ENCODE data around the gene CACNA1C. TPM values are rescaled to one million over a fixed set of nuclear protein-coding genes. Genes with fewer than 3 reads are reported as not detected.

Gene CACNA1C
- total RNA-seq, 2 donors from 2014 or later, result 70.0 to 127 TPM

- no peak overlapping the region for H3K27ac ChIP-seq
- H3K9me3 ChIP-seq, result no peaks in the 10 kb centered on the region
- H3K27me3 ChIP-seq (replicated peaks; ENCODE audit: insufficient read depth), result no peaks in the 10 kb centered on the region
- ATAC-seq (ENCODE audit: insufficient number of reproducible peaks, low FRiP score, low read depth) (no peak), DNase-seq (ENCODE audit: low spot score) (no peak)
- H3K4me3 ChIP-seq, result no peak overlapping the region
- peaks cover 20 to 68% of the 10 kb centered on the region in 2 donors for H3K4me1 ChIP-seq (ENCODE audit: control insufficient read depth in 1 of 2, low read depth in 2 of 2)
- H3K36me3 ChIP-seq, result no peaks in the 10 kb centered on the region
- no peak for TF ChIP-seq CTCF (IDR thresholded peaks at IDR 0.05)
These were observed 207.7 kb downstream of the CACNA1C start for GRCh38 chr12:2260441-2260840.

- Histone ChIP-seq H3K4me3 (no peak overlapping the region), H3K4me1 (ENCODE audit: control insufficient read depth in 1 of 2, low read depth in 2 of 2) (peaks cover 20 to 80% of the 10 kb centered on the region in 2 donors), H3K36me3 (no peaks in the 10 kb centered on the region), H3K9me3 (no peaks in the 10 kb centered on the region), H3K27me3 (replicated peaks; ENCODE audit: insufficient read depth) (no peaks in the 10 kb centered on the region), H3K27ac (no peak overlapping the region)
- DNase-seq (ENCODE audit: low spot score) (no peak), ATAC-seq (ENCODE audit: insufficient number of reproducible peaks, low FRiP score, low read depth) (no peak)
- no peak for TF ChIP-seq CTCF (IDR thresholded peaks at IDR 0.05)
These were observed 208.9 kb downstream of the CACNA1C start for GRCh38 chr12:2261708-2262107.

- no peak for TF ChIP-seq CTCF (IDR thresholded peaks at IDR 0.05)
- Histone ChIP-seq H3K27me3 (replicated peaks; ENCODE audit: insufficient read depth) (no peaks in the 10 kb centered on the region), H3K9me3 (no peaks in the 10 kb centered on the region), H3K27ac (no peak overlapping the region), H3K4me3 (no peak overlapping the region), H3K4me1 (ENCODE audit: control insufficient read depth in 1 of 2, low read depth in 2 of 2) (peaks cover 26 to 88% of the 10 kb centered on the region in 2 donors), H3K36me3 (no peaks in the 10 kb centered on the region)
- no peak for ATAC-seq (ENCODE audit: insufficient number of reproducible peaks, low FRiP score, low read depth)
- no peak for DNase-seq (ENCODE audit: low spot score)
These were observed 209.7 kb downstream of the CACNA1C start for GRCh38 chr12:2262449-2262848.

GRCh38 chr12:2263901-2264300 lies 211.1 kb downstream of the CACNA1C start:
- no peak for ATAC-seq (ENCODE audit: insufficient number of reproducible peaks, low FRiP score, low read depth)
- no peaks in the 10 kb centered on the region for H3K9me3 ChIP-seq
- DNase-seq (ENCODE audit: low spot score), result no peak
- TF ChIP-seq CTCF (IDR thresholded peaks at IDR 0.05), result no peak
- peaks cover 35 to 96% of the 10 kb centered on the region in 2 donors for H3K4me1 ChIP-seq (ENCODE audit: control insufficient read depth in 1 of 2, low read depth in 2 of 2)
- H3K4me3 ChIP-seq, result no peak overlapping the region
- H3K27ac ChIP-seq, result peak overlapping the region; percentile 65 to 86
- no peaks in the 10 kb centered on the region for H3K27me3 ChIP-seq (replicated peaks; ENCODE audit: insufficient read depth)
- H3K36me3 ChIP-seq, result no peaks in the 10 kb centered on the region

- TF ChIP-seq CTCF (IDR thresholded peaks at IDR 0.05), result no peak
- no peaks in the 10 kb centered on the region for H3K36me3 ChIP-seq
- ATAC-seq (ENCODE audit: insufficient number of reproducible peaks, low FRiP score, low read depth), result no peak
- no peaks in the 10 kb centered on the region for H3K9me3 ChIP-seq
- peak overlapping the region; percentile 65 to 86 for H3K27ac ChIP-seq
- DNase-seq (ENCODE audit: low spot score), result no peak
- peaks cover 27 to 96% of the 10 kb centered on the region in 2 donors for H3K4me1 ChIP-seq (ENCODE audit: control insufficient read depth in 1 of 2, low read depth in 2 of 2)
- no peak overlapping the region for H3K4me3 ChIP-seq
- no peaks in the 10 kb centered on the region for H3K27me3 ChIP-seq (replicated peaks; ENCODE audit: insufficient read depth)
These were observed 212.0 kb downstream of the CACNA1C start for GRCh38 chr12:2264651-2265232.

Data from thoracic aorta (tissue), 2 donors.